ENCODE measurements around the gene IL3RA. TPM values are rescaled to one million over a fixed set of nuclear protein-coding genes. Genes with fewer than 3 reads are reported as not detected.

The IL3RA gene
- total RNA-seq, 1 experiment from 2014 or later = 0.49 TPM

DNA sequence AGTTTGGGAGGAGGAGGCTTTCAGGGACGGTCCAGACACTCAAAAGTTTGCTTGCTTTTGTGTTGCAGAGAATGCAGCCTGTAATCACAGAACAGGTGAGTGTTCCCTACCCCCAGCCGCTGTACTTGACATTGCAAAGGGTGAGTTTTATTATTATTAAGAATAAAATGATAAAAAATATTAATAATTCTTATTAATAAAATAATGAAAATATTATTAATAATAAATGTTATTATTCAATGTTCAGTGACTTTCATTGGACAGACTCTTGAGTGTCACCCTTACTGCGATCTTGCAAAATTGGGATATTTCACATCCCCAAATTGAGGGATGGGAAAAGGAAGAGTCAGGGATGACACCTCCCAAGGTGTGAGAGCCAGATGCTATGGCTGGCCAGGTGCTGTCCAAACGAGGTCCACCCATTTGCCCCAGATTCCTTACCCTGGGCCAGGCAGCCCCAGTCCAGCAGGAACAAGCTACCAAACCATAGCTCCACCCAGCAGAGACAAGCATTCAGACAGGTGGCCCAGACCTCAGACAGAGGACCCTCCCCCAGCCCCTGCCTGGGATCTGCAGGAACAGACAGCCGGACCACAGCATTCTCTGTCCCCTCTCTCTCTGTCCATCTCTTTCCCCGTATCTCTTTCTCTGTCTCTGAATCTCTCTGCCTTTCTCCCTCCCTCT is 22.4 kb downstream of the IL3RA start:
- Histone ChIP-seq H3K27ac (ENCODE audit: low read depth, low read length, poor library complexity, severe bottlenecking) (no peak overlapping the region), H3K27me3 (replicated peaks; ENCODE audit: insufficient read depth, low read depth, low read length, poor library complexity) (no peaks in the 10 kb centered on the region), H3K36me3 (ENCODE audit: insufficient read depth, low read length, poor library complexity, severe bottlenecking) (no peaks in the 10 kb centered on the region), H3K4me3 (ENCODE audit: low read depth, low read length, poor library complexity, severe bottlenecking) (no peak overlapping the region), H3K4me1 (ENCODE audit: insufficient read depth, low read length, poor library complexity, severe bottlenecking) (no peaks in the 10 kb centered on the region), H3K9me3 (ENCODE audit: low read depth, low read length, poor library complexity, severe bottlenecking) (no peaks in the 10 kb centered on the region)
- no TSS peak for BruUV-seq (replicated peaks)
- ChIA-PET CTCF (no interaction called here), POLR2A (ENCODE audit: low non-redundant PET) (no interaction called here)
- TF ChIP-seq, protein P1, sequence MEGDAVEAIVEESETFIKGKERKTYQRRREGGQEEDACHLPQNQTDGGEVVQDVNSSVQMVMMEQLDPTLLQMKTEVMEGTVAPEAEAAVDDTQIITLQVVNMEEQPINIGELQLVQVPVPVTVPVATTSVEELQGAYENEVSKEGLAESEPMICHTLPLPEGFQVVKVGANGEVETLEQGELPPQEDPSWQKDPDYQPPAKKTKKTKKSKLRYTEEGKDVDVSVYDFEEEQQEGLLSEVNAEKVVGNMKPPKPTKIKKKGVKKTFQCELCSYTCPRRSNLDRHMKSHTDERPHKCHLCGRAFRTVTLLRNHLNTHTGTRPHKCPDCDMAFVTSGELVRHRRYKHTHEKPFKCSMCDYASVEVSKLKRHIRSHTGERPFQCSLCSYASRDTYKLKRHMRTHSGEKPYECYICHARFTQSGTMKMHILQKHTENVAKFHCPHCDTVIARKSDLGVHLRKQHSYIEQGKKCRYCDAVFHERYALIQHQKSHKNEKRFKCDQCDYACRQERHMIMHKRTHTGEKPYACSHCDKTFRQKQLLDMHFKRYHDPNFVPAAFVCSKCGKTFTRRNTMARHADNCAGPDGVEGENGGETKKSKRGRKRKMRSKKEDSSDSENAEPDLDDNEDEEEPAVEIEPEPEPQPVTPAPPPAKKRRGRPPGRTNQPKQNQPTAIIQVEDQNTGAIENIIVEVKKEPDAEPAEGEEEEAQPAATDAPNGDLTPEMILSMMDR (conservative IDR thresholded peaks at IDR 0.05; ENCODE audit: low read depth, low read length) = no peak
- TF ChIP-seq EZH2 (IDR thresholded peaks at IDR 0.05; ENCODE audit: borderline replicate concordance, low read depth, low read length, poor library complexity, severe bottlenecking) = no peak
- DNase-seq (ENCODE audit: low spot score) = no peak
- intact Hi-C loops (cut with micrococcal nuclease; ENCODE audit: unreplicated experiment) = no loop called here

- Histone ChIP-seq H3K9me3 (ENCODE audit: low read depth, low read length, poor library complexity, severe bottlenecking) (no peaks in the 10 kb centered on the region), H3K4me1 (ENCODE audit: insufficient read depth, low read length, poor library complexity, severe bottlenecking) (no peaks in the 10 kb centered on the region), H3K4me3 (ENCODE audit: low read depth, low read length, poor library complexity, severe bottlenecking) (no peak overlapping the region), H3K27ac (ENCODE audit: low read depth, low read length, poor library complexity, severe bottlenecking) (no peak overlapping the region), H3K36me3 (ENCODE audit: insufficient read depth, low read length, poor library complexity, severe bottlenecking) (no peaks in the 10 kb centered on the region), H3K27me3 (replicated peaks; ENCODE audit: insufficient read depth, low read depth, low read length, poor library complexity) (no peaks in the 10 kb centered on the region)
- DNase-seq (ENCODE audit: low spot score) = no peak
- TF ChIP-seq, protein P1 (conservative IDR thresholded peaks at IDR 0.05; ENCODE audit: low read depth, low read length) = no peak
- no peak for TF ChIP-seq EZH2 (IDR thresholded peaks at IDR 0.05; ENCODE audit: borderline replicate concordance, low read depth, low read length, poor library complexity, severe bottlenecking)
- no TSS peak for BruUV-seq (replicated peaks)
- POLR2A ChIA-PET (ENCODE audit: low non-redundant PET) = no interaction called here
- CTCF ChIA-PET = no interaction called here
- intact Hi-C loops (cut with micrococcal nuclease; ENCODE audit: unreplicated experiment) = no loop called here
Observed at GRCh38 chrX:1359477-1359873, 22.9 kb downstream of the IL3RA start.

GRCh38 chrX:1360171-1360570 is 23.6 kb downstream of the IL3RA start:
- Histone ChIP-seq H3K4me3 (ENCODE audit: low read depth, low read length, poor library complexity, severe bottlenecking) (no peak overlapping the region), H3K9me3 (ENCODE audit: low read depth, low read length, poor library complexity, severe bottlenecking) (no peaks in the 10 kb centered on the region), H3K36me3 (ENCODE audit: insufficient read depth, low read length, poor library complexity, severe bottlenecking) (no peaks in the 10 kb centered on the region), H3K4me1 (ENCODE audit: insufficient read depth, low read length, poor library complexity, severe bottlenecking) (no peaks in the 10 kb centered on the region), H3K27me3 (replicated peaks; ENCODE audit: insufficient read depth, low read depth, low read length, poor library complexity) (no peaks in the 10 kb centered on the region), H3K27ac (ENCODE audit: low read depth, low read length, poor library complexity, severe bottlenecking) (no peak overlapping the region)
- no peak for DNase-seq (ENCODE audit: low spot score)
- ChIA-PET CTCF (no interaction called here), POLR2A (ENCODE audit: low non-redundant PET) (no interaction called here)
- intact Hi-C loops (cut with micrococcal nuclease; ENCODE audit: unreplicated experiment) = no loop called here
- no peak for TF ChIP-seq EZH2 (IDR thresholded peaks at IDR 0.05; ENCODE audit: borderline replicate concordance, low read depth, low read length, poor library complexity, severe bottlenecking)
- TF ChIP-seq, protein P1 (conservative IDR thresholded peaks at IDR 0.05; ENCODE audit: low read depth, low read length) = no peak
- no TSS peak for BruUV-seq (replicated peaks)

All from A673 (cell line).